ENCODE results near the gene GADD45GIP1. TPM values are rescaled to one million over a fixed set of nuclear protein-coding genes. Genes with fewer than 3 reads are reported as not detected.
A peak's percentile ranks its signal among the peaks of the same experiment; 100 is the strongest.

The GADD45GIP1 gene
- total RNA-seq, 1 experiment from 2014 or later = 47.5 TPM

- peak overlapping the region; percentile 84 for H3K27ac Mint-ChIP-seq (ENCODE audit: low read depth, unreplicated experiment)
- peaks cover 9% of the 10 kb centered on the region for H3K4me1 Mint-ChIP-seq (ENCODE audit: insufficient read depth, unreplicated experiment)
- peaks cover 16% of the 10 kb centered on the region for H3K36me3 Mint-ChIP-seq (ENCODE audit: insufficient read depth, unreplicated experiment)
- ChIA-PET CTCF (interaction anchor here (0.6 to 1.7 kb wide), 7 partner anchors 14 to 141 kb away, joined by 3 to 12 read pairs (median 3); no protein-coding TSS in a partner anchor), POLR2A (interaction anchor here (0.6 to 2.4 kb wide), 3 partner anchors 17 to 260 kb away, joined by 3 to 11 read pairs (median 7); partner anchors contain the start of gene GET3)
- intact Hi-C loops (cut with micrococcal nuclease) = no loop called here
- no peaks in the 10 kb centered on the region for H3K9me3 Mint-ChIP-seq (ENCODE audit: unreplicated experiment)
- DNase-seq (ENCODE audit: unreplicated experiment) = no peak
- no peak for TF ChIP-seq CTCF (IDR thresholded peaks at IDR 0.05; ENCODE audit: unreplicated experiment)
- no peaks in the 10 kb centered on the region for H3K27me3 Mint-ChIP-seq (ENCODE audit: insufficient read depth, unreplicated experiment)
- peak overlapping the region; percentile 74 for H3K4me3 Mint-ChIP-seq (ENCODE audit: unreplicated experiment)
- no TSS peak for BruUV-seq (replicated peaks)
These were observed 39.5 kb upstream of the GADD45GIP1 start for GRCh38 chr19:12996406-12997094.

GRCh38 chr19:12995596-12996405 lies 38.8 kb upstream of the GADD45GIP1 start:
- Mint-ChIP-seq H3K36me3 (ENCODE audit: insufficient read depth, unreplicated experiment) (peaks cover 16% of the 10 kb centered on the region), H3K27me3 (ENCODE audit: insufficient read depth, unreplicated experiment) (no peaks in the 10 kb centered on the region), H3K4me1 (ENCODE audit: insufficient read depth, unreplicated experiment) (peaks cover 16% of the 10 kb centered on the region), H3K4me3 (ENCODE audit: unreplicated experiment) (peak overlapping the region; percentile 74), H3K9me3 (ENCODE audit: unreplicated experiment) (no peaks in the 10 kb centered on the region), H3K27ac (ENCODE audit: low read depth, unreplicated experiment) (peak overlapping the region; percentile 84)
- no TSS peak for BruUV-seq (replicated peaks)
- DNase-seq (ENCODE audit: unreplicated experiment) = no peak
- no peak for TF ChIP-seq CTCF (IDR thresholded peaks at IDR 0.05; ENCODE audit: unreplicated experiment)
- intact Hi-C loops (cut with micrococcal nuclease) = no loop called here
- ChIA-PET CTCF (interaction anchor here (0.6 to 0.7 kb wide), 2 partner anchors 18 to 43 kb away, joined by 4 to 6 read pairs; no protein-coding TSS in a partner anchor), POLR2A (interaction anchor here (0.6 to 2.4 kb wide), 3 partner anchors 18 to 259 kb away, joined by 3 to 11 read pairs (median 7); partner anchors contain the start of gene GET3)

- ChIA-PET POLR2A (interaction anchor here (1.0 kb wide), 1 partner anchor 20 kb away, joined by 7 read pairs; no protein-coding TSS in a partner anchor), CTCF (interaction anchor here (0.7 to 1.6 kb wide), 3 partner anchors 43 to 100 kb away, joined by 3 to 7 read pairs (median 4); no protein-coding TSS in a partner anchor)
- no TSS peak for BruUV-seq (replicated peaks)
- H3K27me3 Mint-ChIP-seq (ENCODE audit: insufficient read depth, unreplicated experiment) = no peaks in the 10 kb centered on the region
- H3K4me3 Mint-ChIP-seq (ENCODE audit: unreplicated experiment) = peak within 1 kb of the TSS; percentile 74
- peaks cover 16% of the 10 kb centered on the region for H3K36me3 Mint-ChIP-seq (ENCODE audit: insufficient read depth, unreplicated experiment)
- H3K9me3 Mint-ChIP-seq (ENCODE audit: unreplicated experiment) = no peaks in the 10 kb centered on the region
- peak; percentile 68 for DNase-seq (ENCODE audit: unreplicated experiment)
- peak within 1 kb of the TSS; percentile 84 for H3K27ac Mint-ChIP-seq (ENCODE audit: low read depth, unreplicated experiment)
- H3K4me1 Mint-ChIP-seq (ENCODE audit: insufficient read depth, unreplicated experiment) = peaks cover 17% of the 10 kb centered on the region
- no peak for TF ChIP-seq CTCF (IDR thresholded peaks at IDR 0.05; ENCODE audit: unreplicated experiment)
- intact Hi-C loops (cut with micrococcal nuclease) = no loop called here
These were observed 37.9 kb upstream of the GADD45GIP1 start, which contains the start of gene NFIX for GRCh38 chr19:12994701-12995595. NFIX (plus strand) TSS chr19:12995475; CDS start chr19:12995838, 363 bp downstream.
